Measurements from ENCODE around the gene MAB21L2. TPM values are rescaled to one million over a fixed set of nuclear protein-coding genes. Genes with fewer than 3 reads are reported as not detected.

MAB21L2 gene
- total RNA-seq, 1 experiment from 2014 or later, result not detected

GRCh38 chr4:150569998-150570535 lies 11.9 kb upstream of the MAB21L2 start (continued):
- TF ChIP-seq REST (IDR thresholded peaks at IDR 0.05; ENCODE audit: low read depth) (no peak), EZH2 (IDR thresholded peaks at IDR 0.05) (no peak), ATF3 (IDR thresholded peaks at IDR 0.05) (no peak), SP1 (IDR thresholded peaks at IDR 0.05; ENCODE audit: low read depth) (no peak), SRF (IDR thresholded peaks at IDR 0.05; ENCODE audit: low read depth) (no peak), FOSL1 (IDR thresholded peaks at IDR 0.05; ENCODE audit: low read depth) (no peak), POLR2A (IDR thresholded peaks at IDR 0.05; ENCODE audit: borderline replicate concordance, extremely low read depth, insufficient read depth, insufficient read length) (no peak), CEBPB (IDR thresholded peaks at IDR 0.05; ENCODE audit: low read depth) (no peak)

- RAD21 ChIA-PET (ENCODE audit: low non-redundant PET in 1 of 2, low total read pairs in 2 of 2, uncharacterized antibody in 2 of 2, unreplicated experiment in 2 of 2), result no interaction called here
- H3K27me3 ChIP-seq (ENCODE audit: insufficient read depth, low read length), result no peaks in the 10 kb centered on the region
- H3K9me2 ChIP-seq (ENCODE audit: insufficient read depth), result no peaks in the 10 kb centered on the region
- no peak overlapping the region for H2AFZ ChIP-seq (ENCODE audit: low read depth, low read length, poor library complexity, severe bottlenecking)
- H3K27ac ChIP-seq (ENCODE audit: low read depth, low read length), result no peak overlapping the region
- CTCF ChIA-PET, result interaction anchor here (0.7 kb wide), 1 partner anchor 66 kb away, joined by 3 read pairs; no protein-coding TSS in a partner anchor
- BruUV-seq (replicated peaks), result no TSS peak
- ATAC-seq (no peak), DNase-seq (ENCODE audit: low read depth, low spot score) (no peak)
- no peaks in the 10 kb centered on the region for H4K20me1 ChIP-seq (ENCODE audit: insufficient read depth)
- no peaks in the 10 kb centered on the region for H3K36me3 ChIP-seq (ENCODE audit: control insufficient read depth in 1 of 2, insufficient read depth in 2 of 2, low read length in 2 of 2)
- H3K79me2 ChIP-seq (ENCODE audit: insufficient read depth, low read length), result no peaks in the 10 kb centered on the region
- TF ChIP-seq CEBPB (IDR thresholded peaks at IDR 0.05; ENCODE audit: low read depth) (no peak), SIN3A (IDR thresholded peaks at IDR 0.05; ENCODE audit: low read depth) (no peak), SRF (IDR thresholded peaks at IDR 0.05; ENCODE audit: low read depth) (no peak), CBX3 (IDR thresholded peaks at IDR 0.05; ENCODE audit: low read depth) (no peak), ZFX (IDR thresholded peaks at IDR 0.05) (no peak), ELF1 (IDR thresholded peaks at IDR 0.05; ENCODE audit: borderline replicate concordance, low read depth) (no peak), EGR1 (IDR thresholded peaks at IDR 0.05; ENCODE audit: low read depth) (no peak), RAD21 (IDR thresholded peaks at IDR 0.05; ENCODE audit: low read depth) (no peak), CTCF (IDR thresholded peaks at IDR 0.05 in 2 of 3, conservative IDR thresholded peaks at IDR 0.05 in 1 of 3; ENCODE audit: borderline replicate concordance in 1 of 3, insufficient read depth in 1 of 3, low read depth in 2 of 3, low read length in 2 of 3) (no peak), REST (IDR thresholded peaks at IDR 0.05; ENCODE audit: low read depth) (no peak)
- H3K4me2 ChIP-seq (ENCODE audit: low read length), result no peak overlapping the region
- intact Hi-C loops (cut with micrococcal nuclease), result no loop called here
- POLR2A ChIA-PET, result no interaction called here
- H3K9me3 ChIP-seq (ENCODE audit: control insufficient read depth in 1 of 2, insufficient read depth in 1 of 2, low read depth in 1 of 2, low read length in 2 of 2), result no peaks in the 10 kb centered on the region
- no peaks in the 10 kb centered on the region for H3K4me1 ChIP-seq (ENCODE audit: control insufficient read depth in 1 of 2, insufficient read depth in 2 of 2, low read length in 2 of 2)
- no peak overlapping the region for H3K4me3 ChIP-seq (replicated peaks in 1 of 2; ENCODE audit: low read depth in 1 of 2, low read length in 2 of 2)
- H3K9ac ChIP-seq (ENCODE audit: low read length), result no peak overlapping the region
Observed at GRCh38 chr4:150570862-150571261, 11.1 kb upstream of the MAB21L2 start.
